Spinal cord (tissue), 10 donors: ENCODE results near the gene TMEM240. TPM values are rescaled to one million over a fixed set of nuclear protein-coding genes. Genes with fewer than 3 reads are reported as not detected.
"Not testable (repeated sequence)": the region's sequence is repeated elsewhere in the genome, so short reads cannot be mapped to it uniquely, and the experiment has no call there.

Experiments used
- DNase-seq, 6 donors: peaks; one replicate each; pipeline versions ENCODE4 v3.0.0 to v3.0.0-alpha.2; 2013 to 2015; ENCODE audit warnings: low spot score in 6 of 6, low read depth in 4 of 6
- H3K27ac ChIP-seq: one replicate; pipeline ENCODE4 v1.5.1; 2013; ENCODE audit warnings: low read depth, low read length, control low read depth
- H3K27me3 ChIP-seq: one replicate; pipeline ENCODE4 v1.6.1; 2013; ENCODE audit warnings: low read length; ENCODE audit not compliant: control insufficient read depth, insufficient read depth
- H3K36me3 ChIP-seq: one replicate; pipeline ENCODE4 v1.6.1; 2013; ENCODE audit warnings: low read length; ENCODE audit not compliant: control insufficient read depth, insufficient read depth
- H3K4me1 ChIP-seq: one replicate; pipeline ENCODE4 v1.6.1; 2013; ENCODE audit warnings: low read length; ENCODE audit not compliant: control insufficient read depth, insufficient read depth
- H3K4me3 ChIP-seq: one replicate; pipeline ENCODE4 v1.5.1; 2013; ENCODE audit warnings: low read depth, low read length, control low read depth
- H3K9me3 ChIP-seq: one replicate; pipeline ENCODE4 v1.6.1; 2013; ENCODE audit warnings: low read length; ENCODE audit not compliant: control insufficient read depth, insufficient read depth
- WGBS: methylation state at CpG from one replicate; pipeline ENCODE4 v1.1.5; 2013; ENCODE audit warnings: missing lambda C conversion rate; ENCODE audit not compliant: insufficient coverage; 5-methylcytosine and 5-hydroxymethylcytosine counted together
- polyA plus RNA-seq, 2 donors: library from polyadenylated mRNA; unstranded; fragments of 120-200 nt; gene quantifications; one replicate each; pipeline ENCODE4 v1.2.1, GENCODE V29; 2013; ENCODE audit not compliant: insufficient read length in 2 of 2
- total RNA-seq, 2 donors: library from RNA; depleted of rRNA in 1 of 2; stranded (reverse); fragments of 120-200 nt in 1 of 2; fragments of >200 nt in 1 of 2; gene quantifications; one replicate each; pipeline versions ENCODE4 v1.2.3 to v1.2.4, GENCODE V29; 2013 to 2014
- donor health status: healthy.

The TMEM240 gene
- total and polyA plus RNA-seq, 4 donors: 10.2 to 47.7 (median 27.9) TPM

- WGBS: 98% methylated on average over 14 of the region's 16 CpGs
- peaks cover 89% of the 10 kb centered on the region for H3K36me3 ChIP-seq
Observed at GRCh38 chr1:1489231-1489630, 51.2 kb downstream of the TMEM240 start.

GRCh38 chr1:1487701-1488100 is 52.7 kb downstream of the TMEM240 start:
- Histone ChIP-seq H3K9me3 (no peaks in the 10 kb centered on the region), H3K4me3 (no peak overlapping the region), H3K27ac (no peak overlapping the region), H3K27me3 (no peaks in the 10 kb centered on the region), H3K4me1 (no peaks in the 10 kb centered on the region), H3K36me3 (peaks cover 96% of the 10 kb centered on the region)
- no peak for DNase-seq
- WGBS: 96% methylated on average over 18 of the region's 18 CpGs

More at GRCh38 chr1:1489231-1489630, 51.2 kb downstream of the TMEM240 start:
- no peak for DNase-seq
- Histone ChIP-seq H3K4me1 (no peaks in the 10 kb centered on the region), H3K9me3 (no peaks in the 10 kb centered on the region), H3K27me3 (no peaks in the 10 kb centered on the region), H3K4me3 (no peak overlapping the region), H3K27ac (no peak overlapping the region)

GRCh38 chr1:1485755-1486317 is 54.6 kb downstream of the TMEM240 start:
- WGBS: 94% methylated on average over 26 of the region's 31 CpGs
- H3K27me3 ChIP-seq, DNase-seq, H3K9me3 ChIP-seq, H3K4me3 ChIP-seq, H3K4me1 ChIP-seq, H3K27ac ChIP-seq: not testable (repeated sequence)
- H3K36me3 ChIP-seq: peaks cover 92% of the 10 kb centered on the region

GRCh38 chr1:1484976-1485750 is 55.3 kb downstream of the TMEM240 start:
- not testable (repeated sequence) for H3K4me1 ChIP-seq, DNase-seq, H3K27me3 ChIP-seq, H3K4me3 ChIP-seq, H3K27ac ChIP-seq, H3K9me3 ChIP-seq
- WGBS: 89% methylated on average over 17 of the region's 46 CpGs
- peaks cover 92% of the 10 kb centered on the region for H3K36me3 ChIP-seq

Other genes starting within 250 kb of the TMEM240 start
- gene ACAP3, start 232.7 kb downstream of the TMEM240 start, total RNA-seq: 10 to 100 TPM; 58.7 to 70.6 TPM
- gene ACAP3, start 232.7 kb downstream of the TMEM240 start, polyA plus RNA-seq: 100 to 1,000 TPM; 222 to 265 TPM
- 10 to 100 TPM in 1 of 2 donors, 1 to 10 TPM in 1; 6.2 to 14.2 TPM for gene PUSL1, start 232.0 kb downstream of the TMEM240 start, total RNA-seq
- gene PUSL1, start 232.0 kb downstream of the TMEM240 start, polyA plus RNA-seq: 10 to 100 TPM; 16.0 to 17.7 TPM
- gene INTS11, start 216.0 kb downstream of the TMEM240 start, total RNA-seq: 10 to 100 TPM; 39.8 to 82.5 TPM
- gene INTS11, start 216.0 kb downstream of the TMEM240 start, polyA plus RNA-seq: 100 to 1,000 TPM; 146 to 206 TPM
- 10 to 100 TPM in 1 of 2 donors, 1 to 10 TPM in 1; 9.6 to 18.8 TPM for gene CPTP, start 215.8 kb downstream of the TMEM240 start, total RNA-seq
- 10 to 100 TPM; 31.8 to 32.0 TPM for gene CPTP, start 215.8 kb downstream of the TMEM240 start, polyA plus RNA-seq
- gene TAS1R3, start 209.3 kb downstream of the TMEM240 start, total RNA-seq: under 1 TPM; 0.10 to 0.44 TPM
- gene TAS1R3, start 209.3 kb downstream of the TMEM240 start, polyA plus RNA-seq: under 1 TPM; 0.86 to 0.98 TPM
- 10 to 100 TPM; 35.7 to 68.7 TPM for gene DVL1, start 191.2 kb downstream of the TMEM240 start, total RNA-seq
- 10 to 100 TPM; 82.7 to 87.1 TPM for gene DVL1, start 191.2 kb downstream of the TMEM240 start, polyA plus RNA-seq
- gene MXRA8, start 182.1 kb downstream of the TMEM240 start, total RNA-seq: 100 to 1,000 TPM in 1 of 2 donors, 10 to 100 TPM in 1; 40.6 to 212 TPM
- gene MXRA8, start 182.1 kb downstream of the TMEM240 start, polyA plus RNA-seq: 100 to 1,000 TPM in 1 of 2 donors, 10 to 100 TPM in 1; 48.1 to 106 TPM
- gene AURKAIP1, start 165.4 kb downstream of the TMEM240 start, total RNA-seq: 100 to 1,000 TPM in 1 of 2 donors, 10 to 100 TPM in 1; 41.4 to 105 TPM
- 100 to 1,000 TPM; 124 to 130 TPM for gene AURKAIP1, start 165.4 kb downstream of the TMEM240 start, polyA plus RNA-seq
- 100 to 1,000 TPM; 148 to 178 TPM for gene CCNL2, start 141.3 kb downstream of the TMEM240 start, total RNA-seq
- 100 to 1,000 TPM; 214 to 303 TPM for gene CCNL2, start 141.3 kb downstream of the TMEM240 start, polyA plus RNA-seq
- gene MRPL20, start 133.3 kb downstream of the TMEM240 start, total RNA-seq: 100 to 1,000 TPM in 1 of 2 donors, 10 to 100 TPM in 1; 56.9 to 117 TPM
- 100 to 1,000 TPM; 108 to 119 TPM for gene MRPL20, start 133.3 kb downstream of the TMEM240 start, polyA plus RNA-seq
- 1 to 10 TPM; 1.8 to 6.7 TPM for gene ANKRD65, start 119.3 kb downstream of the TMEM240 start, total RNA-seq
- gene ANKRD65, start 119.3 kb downstream of the TMEM240 start, polyA plus RNA-seq: 10 to 100 TPM; 10.6 to 10.8 TPM
- gene VWA1, start 104.9 kb downstream of the TMEM240 start, total RNA-seq: 10 to 100 TPM; 11.4 to 34.5 TPM
- gene VWA1, start 104.9 kb downstream of the TMEM240 start, polyA plus RNA-seq: 10 to 100 TPM; 53.0 to 67.0 TPM
- under 1 TPM; 0.10 to 0.72 TPM for gene ATAD3C, start 90.9 kb downstream of the TMEM240 start, total RNA-seq
- 1 to 10 TPM in 1 of 2 donors, under 1 TPM in 1; 0.68 to 2.3 TPM for gene ATAD3C, start 90.9 kb downstream of the TMEM240 start, polyA plus RNA-seq
- gene ATAD3B, start 68.9 kb downstream of the TMEM240 start, total RNA-seq: 10 to 100 TPM in 1 of 2 donors, 1 to 10 TPM in 1; 9.8 to 19.7 TPM
- 10 to 100 TPM; 18.4 to 37.8 TPM for gene ATAD3B, start 68.9 kb downstream of the TMEM240 start, polyA plus RNA-seq
- 10 to 100 TPM in 1 of 2 donors, 1 to 10 TPM in 1; 9.0 to 22.0 TPM for gene ATAD3A, start 28.5 kb downstream of the TMEM240 start, total RNA-seq
- 10 to 100 TPM; 33.0 to 45.7 TPM for gene ATAD3A, start 28.5 kb downstream of the TMEM240 start, polyA plus RNA-seq
- 10 to 100 TPM; 42.1 to 54.3 TPM for gene SSU72, start 34.2 kb upstream of the TMEM240 start, total RNA-seq
- gene SSU72, start 34.2 kb upstream of the TMEM240 start, polyA plus RNA-seq: 100 to 1,000 TPM; 112 to 121 TPM
- 1 to 10 TPM; 4.8 to 6.0 TPM for gene FNDC10, start 59.5 kb upstream of the TMEM240 start, total RNA-seq
- 10 to 100 TPM; 43.6 to 44.0 TPM for gene FNDC10, start 59.5 kb upstream of the TMEM240 start, polyA plus RNA-seq
- gene MIB2, start 74.9 kb upstream of the TMEM240 start, total RNA-seq: 10 to 100 TPM; 27.0 to 72.2 TPM
- gene MIB2, start 74.9 kb upstream of the TMEM240 start, polyA plus RNA-seq: 100 to 1,000 TPM in 1 of 2 donors, 10 to 100 TPM in 1; 83.3 to 100 TPM
- gene MMP23B, start 91.5 kb upstream of the TMEM240 start, total RNA-seq: 10 to 100 TPM in 1 of 2 donors, 1 to 10 TPM in 1; 5.9 to 13.2 TPM
- gene MMP23B, start 91.5 kb upstream of the TMEM240 start, polyA plus RNA-seq: 1 to 10 TPM; 2.6 to 8.5 TPM
- 10 to 100 TPM in 1 of 2 donors, 1 to 10 TPM in 1; 7.0 to 14.8 TPM for gene CDK11B, start 118.4 kb upstream of the TMEM240 start, total RNA-seq
- gene CDK11B, start 118.4 kb upstream of the TMEM240 start, polyA plus RNA-seq: 10 to 100 TPM; 44.4 to 44.5 TPM
- 10 to 100 TPM; 46.2 to 49.9 TPM for gene SLC35E2B, start 152.2 kb upstream of the TMEM240 start, total RNA-seq
- gene SLC35E2B, start 152.2 kb upstream of the TMEM240 start, polyA plus RNA-seq: 100 to 1,000 TPM in 1 of 2 donors, 10 to 100 TPM in 1; 91.9 to 123 TPM
- 10 to 100 TPM in 1 of 2 donors, 1 to 10 TPM in 1; 6.8 to 16.0 TPM for gene CDK11A, start 183.7 kb upstream of the TMEM240 start, total RNA-seq
- 10 to 100 TPM; 36.5 to 41.4 TPM for gene CDK11A, start 183.7 kb upstream of the TMEM240 start, polyA plus RNA-seq
- 10 to 100 TPM; 29.9 to 40.4 TPM for gene NADK, start 237.8 kb upstream of the TMEM240 start, total RNA-seq
- gene NADK, start 237.8 kb upstream of the TMEM240 start, polyA plus RNA-seq: 10 to 100 TPM; 56.2 to 65.1 TPM